ENCODE data around the gene NPR1.

GRCh38 chr1:153636312-153636711 is 42.2 kb upstream of the NPR1 start:
- TF ChIP-seq POLR2A (IDR thresholded peaks at IDR 0.05) (no peak), CTCF (IDR thresholded peaks at IDR 0.05 in 8 of 11, conservative IDR thresholded peaks at IDR 0.05 in 3 of 11) (no peak)
